Measurements from ENCODE around the gene KCNAB2.

The KCNAB2 gene

DNA sequence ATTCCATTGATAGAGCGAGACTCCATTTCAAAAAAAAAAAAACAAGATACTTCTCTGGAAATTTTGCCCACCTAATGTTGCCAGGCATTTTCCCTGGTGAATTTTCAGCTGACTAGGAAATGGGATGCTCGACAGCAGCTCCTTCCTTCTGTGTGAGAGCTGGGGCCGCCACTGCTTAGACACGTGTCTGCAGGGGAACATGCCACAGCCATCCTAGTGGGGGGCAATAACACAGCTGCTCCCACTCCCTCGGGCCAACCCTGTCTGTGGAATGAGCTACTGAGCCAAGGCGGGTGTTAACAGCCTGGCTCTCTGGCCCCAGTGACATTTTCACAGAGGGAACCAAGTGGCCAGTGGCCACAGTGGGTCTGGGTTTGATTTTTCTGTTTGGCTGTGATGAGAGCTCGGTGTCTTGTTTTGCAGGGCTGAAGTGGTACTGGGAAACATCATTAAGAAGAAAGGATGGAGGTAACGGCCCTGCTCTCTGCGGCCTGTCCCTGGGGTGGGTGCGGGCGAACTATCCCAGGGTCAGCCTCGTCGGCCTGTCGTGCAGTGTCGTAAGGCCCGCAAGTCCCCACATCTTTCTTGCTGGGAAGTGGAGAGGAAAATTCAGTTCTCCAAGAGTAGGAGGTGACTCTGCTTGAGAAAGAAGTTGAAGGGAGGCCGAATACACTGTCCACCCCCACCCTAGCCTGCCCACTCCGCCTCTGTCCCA lies 39.2 kb downstream of the KCNAB2 start:
- DNase-seq: no peak

DNA sequence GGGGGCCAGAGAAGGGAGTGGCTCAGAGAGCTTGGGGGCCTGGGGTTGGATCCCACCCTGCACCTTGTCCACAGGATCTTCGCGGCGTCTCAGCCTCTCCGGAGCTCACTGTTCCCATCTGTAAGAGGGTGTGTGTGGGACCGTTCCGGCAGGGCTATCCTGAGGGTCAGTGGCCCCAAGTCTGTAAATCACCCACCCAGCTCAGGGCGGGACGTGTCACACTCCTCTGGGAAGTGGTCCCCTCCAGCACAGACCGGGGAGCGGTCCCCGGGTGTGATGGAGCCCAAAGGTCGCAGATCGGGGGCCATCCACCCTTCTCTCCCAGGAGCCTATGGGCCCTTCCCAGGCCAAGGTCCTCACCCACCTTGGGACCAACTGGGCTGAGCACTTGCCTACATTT lies 40.0 kb downstream of the KCNAB2 start:
- DNase-seq: no peak

DNA sequence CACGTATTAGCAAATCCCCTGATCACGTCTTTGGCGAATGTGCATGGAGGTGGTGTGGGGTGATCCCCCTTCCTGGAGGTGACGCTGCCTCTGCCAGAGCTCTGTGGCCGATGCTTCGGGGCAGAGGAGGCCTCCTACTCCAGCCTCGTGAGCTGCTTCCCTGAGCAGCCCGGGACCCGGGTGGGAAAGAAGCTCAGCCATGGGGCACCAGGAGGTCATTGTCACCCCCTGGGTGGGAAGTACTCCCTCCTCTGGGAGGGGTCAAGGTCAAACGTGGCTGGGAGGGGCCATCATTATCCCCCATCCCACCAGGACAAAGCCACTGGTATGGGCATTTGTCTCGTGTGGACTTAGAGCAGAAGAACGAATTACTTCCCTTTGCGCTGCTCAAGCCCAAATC lies 40.7 kb downstream of the KCNAB2 start:
- DNase-seq: no peak

DNA sequence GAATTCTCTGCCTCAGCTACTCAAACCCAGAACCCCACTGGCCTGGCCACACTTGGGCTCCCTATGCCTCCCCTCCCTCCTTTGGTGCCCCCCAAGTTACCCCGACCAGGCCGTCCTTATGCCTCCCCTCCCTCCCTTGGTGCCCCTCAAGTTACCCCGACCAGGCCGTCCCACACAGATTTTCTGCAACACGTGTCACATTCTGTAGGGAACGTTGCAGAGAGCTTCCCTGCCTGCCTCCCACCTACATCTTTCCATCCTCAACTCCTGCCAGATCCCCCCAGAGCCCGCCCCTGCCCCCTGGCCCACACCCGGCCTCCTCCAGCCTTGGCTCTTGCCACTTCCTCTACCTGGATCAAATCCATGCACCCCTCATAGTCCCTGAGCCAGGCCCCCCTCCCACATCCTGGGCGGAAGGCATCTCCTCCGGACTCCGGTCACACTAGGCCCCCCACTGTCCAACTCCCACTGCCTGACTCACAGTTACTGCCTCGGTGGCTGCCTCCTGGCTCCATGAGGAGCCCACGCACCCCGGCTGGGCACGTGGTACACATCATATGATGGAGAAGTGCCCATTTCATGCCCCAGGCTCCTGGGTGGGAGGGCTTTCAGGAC lies 41.2 kb downstream of the KCNAB2 start:
- DNase-seq: no peak

- DNase-seq: no peak
Observed at GRCh38 chr1:6087377-6087772, 41.7 kb downstream of the KCNAB2 start.

GRCh38 chr1:6087958-6088357 lies 42.3 kb downstream of the KCNAB2 start:
- no peak for DNase-seq

GRCh38 chr1:6088956-6089355 lies 43.3 kb downstream of the KCNAB2 start:
- no peak for DNase-seq

DNA sequence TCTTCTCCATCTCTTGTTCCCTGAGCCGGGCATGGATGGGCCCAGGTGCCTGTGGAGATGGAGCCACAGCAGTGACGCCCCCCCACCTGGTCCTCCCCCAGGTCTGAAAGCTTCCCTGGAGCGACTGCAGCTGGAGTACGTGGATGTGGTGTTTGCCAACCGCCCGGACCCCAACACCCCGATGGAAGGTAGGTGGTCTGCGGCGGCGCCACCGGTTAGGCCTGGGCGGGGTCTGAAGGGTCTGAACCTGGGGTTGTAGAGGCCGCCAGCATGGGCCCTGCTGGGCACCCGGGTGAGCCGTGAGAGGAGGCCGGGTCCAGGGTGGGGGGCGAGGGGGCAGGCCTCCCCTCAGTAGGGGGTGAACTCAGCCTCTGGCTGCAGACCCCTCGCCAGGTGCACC lies 44.6 kb downstream of the KCNAB2 start:
- no peak for DNase-seq

GRCh38 chr1:6090996-6091822 lies 45.5 kb downstream of the KCNAB2 start:
- DNase-seq: no peak

- DNase-seq: no peak
Observed at GRCh38 chr1:6091823-6092109, 46.1 kb downstream of the KCNAB2 start.

GRCh38 chr1:6092211-6092610 lies 46.5 kb downstream of the KCNAB2 start:
- no peak for DNase-seq

DNA sequence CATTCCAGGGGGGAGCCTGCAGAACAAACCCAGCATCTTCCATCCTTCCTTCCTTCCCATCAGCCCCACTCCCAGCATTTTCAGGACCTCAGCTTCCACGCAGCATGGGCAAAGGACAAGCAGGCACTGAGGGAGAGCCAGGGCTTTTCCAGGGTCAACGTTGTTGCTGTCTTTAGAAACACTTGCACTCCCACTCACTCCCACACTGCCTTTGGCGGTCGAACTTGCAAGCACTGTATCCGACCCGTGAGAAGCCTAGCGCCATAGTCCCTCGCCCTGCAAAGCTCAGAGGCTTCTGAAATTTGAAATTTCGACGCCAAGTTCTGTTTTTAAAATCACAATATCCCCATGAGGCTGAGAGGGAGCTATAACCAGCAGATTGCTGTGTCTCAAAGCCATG lies 47.4 kb downstream of the KCNAB2 start:
- DNase-seq: no peak

DNA sequence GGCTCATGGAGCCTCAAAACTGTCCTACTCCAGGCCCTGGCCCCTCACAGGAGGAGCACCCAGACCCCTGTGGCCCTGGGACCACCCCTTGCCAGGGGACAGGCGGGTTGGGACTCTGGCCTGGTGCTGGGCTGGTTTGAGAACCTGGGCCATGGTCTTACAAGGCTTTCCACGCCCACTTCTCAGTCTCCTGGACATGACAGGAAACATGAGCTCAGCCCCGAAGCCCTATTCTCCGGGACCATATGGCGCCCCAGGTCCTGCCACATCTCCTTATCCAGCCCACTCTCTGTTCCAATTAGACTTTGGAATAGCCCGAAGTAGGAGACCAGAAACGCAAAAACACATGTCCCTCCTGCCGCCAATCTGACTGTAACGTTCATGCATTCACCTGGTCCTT lies 47.9 kb downstream of the KCNAB2 start:
- no peak for DNase-seq

DNA sequence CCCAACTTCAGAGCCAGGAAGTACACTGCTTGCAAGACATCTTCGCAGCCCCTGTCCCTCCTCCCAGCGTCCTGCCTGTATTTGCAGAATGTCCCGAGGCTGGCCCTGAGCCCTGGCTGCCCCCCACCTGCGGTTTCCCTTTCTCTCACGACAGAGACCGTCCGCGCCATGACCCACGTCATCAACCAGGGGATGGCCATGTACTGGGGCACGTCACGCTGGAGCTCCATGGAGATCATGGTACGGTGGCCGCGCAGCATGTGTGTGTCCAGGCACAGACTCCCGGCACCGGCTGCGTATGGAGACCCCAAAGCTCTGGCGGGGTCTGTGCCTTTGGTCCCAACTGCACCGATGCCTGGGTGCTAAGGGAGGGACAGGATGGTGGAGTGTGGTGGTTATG lies 48.6 kb downstream of the KCNAB2 start:
- no peak for DNase-seq

- no peak for DNase-seq
Observed at GRCh38 chr1:6094801-6095505, 49.3 kb downstream of the KCNAB2 start.

DNA sequence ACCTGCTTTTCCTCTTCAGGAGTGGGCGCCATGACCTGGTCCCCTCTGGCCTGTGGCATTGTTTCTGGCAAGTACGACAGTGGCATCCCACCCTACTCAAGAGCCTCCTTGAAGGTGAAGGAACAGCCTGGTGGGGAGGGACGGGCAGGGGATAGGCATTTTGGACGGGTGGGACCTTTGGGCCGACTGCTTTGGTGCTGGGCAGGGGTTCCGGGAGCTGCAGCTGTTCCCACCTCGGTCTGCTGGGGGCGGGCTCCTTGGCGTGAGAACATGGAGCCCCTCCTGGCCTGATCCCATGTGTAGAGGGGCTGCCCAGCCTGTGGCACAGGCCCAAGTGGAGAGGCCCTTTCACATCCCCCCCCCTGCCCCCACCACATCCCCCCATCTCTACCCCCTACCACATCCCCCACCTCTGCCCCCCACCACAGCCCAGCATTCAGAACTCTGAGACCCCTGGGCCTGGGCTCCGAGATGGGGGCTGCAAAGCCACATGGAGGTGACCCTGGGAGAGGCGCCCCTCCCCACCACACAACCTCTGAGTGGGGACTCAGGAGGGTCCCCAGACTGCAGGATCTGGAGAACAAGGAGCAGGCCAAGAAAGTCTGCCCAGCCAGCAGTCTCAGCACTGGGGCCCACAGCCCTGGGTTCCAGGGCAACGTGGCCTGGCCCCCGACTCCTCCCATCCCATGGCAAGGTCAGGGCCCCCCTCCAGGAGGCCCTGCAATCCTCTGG lies 50.0 kb downstream of the KCNAB2 start:
- DNase-seq: no peak

DNA sequence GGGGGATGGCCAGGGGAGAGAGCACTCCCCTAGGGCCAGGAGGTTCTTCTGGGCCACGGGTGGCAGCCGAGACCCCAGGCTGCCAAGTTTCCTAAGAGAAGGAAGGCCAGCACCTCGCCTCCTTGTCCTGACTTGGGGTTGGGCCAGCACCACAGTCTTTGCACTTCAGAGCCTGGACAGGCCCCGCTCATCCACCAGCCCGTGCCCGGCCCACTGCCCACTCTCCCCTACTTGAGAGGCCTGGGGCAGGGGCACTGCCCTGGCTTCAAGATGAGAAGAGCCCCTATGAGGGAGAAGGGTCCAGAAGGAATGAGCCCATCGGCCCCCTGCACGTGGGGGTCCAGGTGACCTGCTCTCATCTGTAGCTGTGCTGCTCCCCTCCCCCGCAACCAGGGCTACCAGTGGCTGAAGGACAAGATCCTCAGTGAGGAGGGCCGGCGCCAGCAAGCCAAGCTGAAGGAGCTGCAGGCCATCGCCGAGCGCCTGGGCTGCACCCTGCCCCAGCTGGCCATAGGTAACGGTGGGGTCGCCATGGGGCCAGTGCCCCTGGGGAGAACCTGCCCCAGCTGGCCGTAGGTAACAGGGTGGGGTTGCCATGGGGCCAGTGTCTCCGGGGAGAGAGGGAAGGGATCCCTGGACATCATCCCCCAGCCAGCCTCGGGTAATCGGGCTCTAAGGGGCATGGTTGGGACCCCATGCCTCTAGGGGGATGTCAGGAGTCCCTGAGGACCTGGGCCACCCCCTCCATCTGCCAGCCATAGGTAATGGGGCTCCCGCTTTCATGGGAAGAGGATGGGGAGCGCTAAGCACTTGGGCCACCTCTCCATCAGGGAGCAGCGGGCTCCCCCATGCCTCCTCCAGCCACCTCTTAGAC lies 50.8 kb downstream of the KCNAB2 start:
- no peak for DNase-seq

- no peak for DNase-seq
Observed at GRCh38 chr1:6097117-6097595, 51.5 kb downstream of the KCNAB2 start.

GRCh38 chr1:6097824-6098223 lies 52.1 kb downstream of the KCNAB2 start:
- no peak for DNase-seq

DNA sequence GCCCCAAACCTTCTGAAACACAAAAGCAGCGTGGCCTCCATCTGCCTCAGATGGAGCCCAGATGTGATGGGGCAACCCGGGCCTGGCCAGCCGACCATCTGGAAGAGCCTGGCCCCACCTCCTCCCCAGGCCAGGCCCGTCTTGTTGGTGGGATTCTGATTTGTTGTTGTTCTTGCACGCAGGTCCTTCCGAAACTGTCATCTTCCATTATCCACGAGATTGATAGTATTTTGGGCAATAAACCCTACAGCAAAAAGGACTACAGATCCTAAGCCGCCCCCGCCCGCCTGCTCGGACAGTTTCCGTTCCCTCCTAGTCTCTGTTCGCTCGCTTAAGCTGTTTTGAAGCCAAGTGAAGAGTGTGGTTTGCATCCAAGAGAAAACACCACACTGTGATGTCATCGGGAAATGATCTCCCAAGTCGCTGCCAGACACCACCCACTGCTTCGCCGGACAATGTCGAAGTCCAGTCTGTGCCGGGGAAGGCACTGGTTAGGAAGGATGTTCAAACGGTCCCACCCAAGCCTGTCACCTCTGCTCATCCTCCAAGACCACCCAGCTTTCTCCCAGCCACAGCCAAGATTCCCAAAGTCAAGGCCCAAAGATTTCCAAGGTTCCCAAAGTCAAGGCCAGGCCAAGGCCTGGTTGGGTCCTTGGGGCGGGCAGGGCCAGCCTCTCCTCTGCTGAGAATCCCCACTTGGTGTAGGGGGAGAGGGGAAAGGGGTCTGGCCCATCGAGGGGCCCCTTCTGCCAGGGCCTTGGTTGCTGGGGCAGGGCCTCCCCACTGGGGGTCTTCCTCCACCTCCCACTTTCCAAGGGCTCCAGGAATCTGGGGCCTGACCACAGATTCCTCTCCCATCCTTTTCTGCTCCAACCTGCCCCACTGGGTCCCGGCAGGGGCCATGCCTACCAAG lies 52.9 kb downstream of the KCNAB2 start:
- DNase-seq: no peak

DNA sequence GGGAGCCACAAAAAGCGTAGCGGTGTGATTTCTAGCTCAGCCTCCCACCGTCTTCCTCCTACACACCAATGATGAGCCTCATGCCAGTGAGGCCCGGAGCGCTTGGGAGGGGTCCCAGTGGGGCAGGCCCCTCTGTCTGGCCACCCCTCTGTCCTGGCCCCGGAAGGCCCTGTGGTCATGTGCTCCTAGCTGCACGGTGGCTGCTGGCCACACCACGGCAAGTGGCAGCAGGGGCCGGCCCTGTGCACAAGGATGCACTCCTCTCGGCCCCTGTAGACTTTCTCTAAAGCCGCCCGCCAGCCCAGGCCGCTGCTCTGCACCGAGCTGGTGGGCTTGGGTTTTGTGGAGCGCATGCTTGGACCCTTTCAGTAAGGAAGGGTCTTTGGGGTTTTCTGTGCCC lies 53.6 kb downstream of the KCNAB2 start:
- DNase-seq: no peak

Data from activated gamma-delta T cell (primary cell).